Activated T-cell treated with anti-CD3 and anti-CD28 coated beads, Interleukin-2, amount 50 U/mL, for 24 hours (primary cell): ENCODE data around the gene HDAC4.

Experiments used
- DNase-seq: peaks from one replicate; pipeline ENCODE4 v3.0.0-alpha.2; 2020
- H3K27ac Mint-ChIP-seq: 2 replicates; pipeline ENCODE4 v1.8.0; 2020; ENCODE audit warnings: mild to moderate bottlenecking, mixed read lengths
- H3K27me3 Mint-ChIP-seq: 2 replicates; pipeline ENCODE4 v1.8.0; 2020; ENCODE audit warnings: mixed read lengths
- H3K36me3 Mint-ChIP-seq: 2 replicates; pipeline ENCODE4 v1.8.0; 2020; ENCODE audit warnings: low read depth, mixed read lengths
- H3K4me1 Mint-ChIP-seq: 2 replicates; pipeline ENCODE4 v1.8.0; 2020; ENCODE audit warnings: low read depth, mixed read lengths
- H3K4me3 Mint-ChIP-seq: 2 replicates; pipeline ENCODE4 v1.8.0; 2020; ENCODE audit warnings: mild to moderate bottlenecking, moderate library complexity, mixed read lengths
- H3K9me3 Mint-ChIP-seq: 2 replicates; pipeline ENCODE4 v1.8.0; 2020; ENCODE audit warnings: mixed read lengths

Gene HDAC4

DNA sequence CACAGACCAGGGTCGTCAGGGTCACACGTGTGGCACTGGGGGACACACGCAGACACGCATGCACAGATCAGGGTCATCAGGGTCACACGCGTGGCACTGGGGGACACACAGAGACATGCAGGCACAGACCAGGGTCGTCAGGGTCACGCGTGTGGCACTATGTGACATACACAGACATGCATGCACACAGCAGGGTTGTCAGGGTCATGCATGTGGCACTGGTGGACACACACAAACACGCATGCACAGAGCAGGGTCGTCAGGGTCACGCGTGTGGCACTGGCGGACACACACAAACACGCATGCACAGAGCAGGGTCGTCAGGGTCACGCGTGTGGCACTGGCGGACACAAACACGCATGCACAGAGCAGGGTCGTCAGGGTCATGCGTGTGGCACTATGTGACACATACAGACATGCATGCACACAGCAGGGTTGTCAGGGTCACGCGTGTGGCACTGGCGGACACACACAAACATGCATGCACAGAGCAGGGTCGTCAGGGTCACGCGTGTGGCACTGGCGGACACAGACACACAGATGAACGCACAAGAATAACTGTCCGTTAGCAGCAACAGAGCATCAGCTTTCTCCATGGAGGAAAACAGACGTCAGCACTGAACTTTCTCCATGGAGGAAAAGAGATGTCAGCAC lies 34.9 kb downstream of the HDAC4 start:
- no peak overlapping the region for H3K27ac Mint-ChIP-seq

DNA sequence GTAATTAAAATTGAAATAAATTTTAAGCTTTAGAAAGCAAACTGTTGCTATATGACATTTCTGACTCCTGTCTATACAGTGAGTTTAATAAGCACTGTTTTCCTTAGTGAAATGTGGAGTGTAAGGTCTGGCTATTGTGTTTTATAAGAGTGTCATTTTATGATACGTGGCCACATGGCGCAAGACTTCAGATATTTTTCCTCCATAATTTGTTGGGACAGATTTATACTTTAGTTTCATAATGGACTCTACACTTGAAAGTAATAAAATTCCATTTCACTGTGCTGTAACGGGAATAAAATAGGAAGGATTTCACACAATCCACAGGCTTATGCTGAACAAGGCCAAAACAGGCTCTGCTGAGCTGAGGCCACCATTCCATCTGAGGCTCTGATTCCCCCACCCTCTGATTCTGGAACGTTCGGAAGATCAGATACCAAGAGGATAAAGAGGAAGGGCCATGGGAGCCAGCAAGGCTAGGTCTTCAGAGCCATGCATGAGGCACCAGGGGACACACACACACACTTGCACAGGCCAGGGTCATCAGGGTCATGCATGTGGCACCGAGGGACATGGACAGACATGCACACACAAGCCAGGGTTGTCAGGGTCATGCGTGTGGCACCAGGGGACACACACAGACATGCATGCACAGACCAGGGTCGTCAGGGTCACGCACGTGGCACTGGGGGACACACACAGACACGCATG lies 35.6 kb downstream of the HDAC4 start:
- Mint-ChIP-seq H3K4me1 (peaks cover 39% of the 10 kb centered on the region), H3K4me3 (no peak overlapping the region), H3K36me3 (peaks cover 11% of the 10 kb centered on the region), H3K27ac (no peak overlapping the region), H3K27me3 (no peaks in the 10 kb centered on the region), H3K9me3 (no peaks in the 10 kb centered on the region)
- peak; percentile 25 for DNase-seq

More for the DNA sequence above, 34.9 kb downstream of the HDAC4 start:
- Mint-ChIP-seq H3K4me3 (no peak overlapping the region), H3K36me3 (peaks cover 11% of the 10 kb centered on the region), H3K27me3 (no peaks in the 10 kb centered on the region), H3K9me3 (no peaks in the 10 kb centered on the region), H3K4me1 (peaks cover 37% of the 10 kb centered on the region)
- peak; percentile 23 for DNase-seq

DNA sequence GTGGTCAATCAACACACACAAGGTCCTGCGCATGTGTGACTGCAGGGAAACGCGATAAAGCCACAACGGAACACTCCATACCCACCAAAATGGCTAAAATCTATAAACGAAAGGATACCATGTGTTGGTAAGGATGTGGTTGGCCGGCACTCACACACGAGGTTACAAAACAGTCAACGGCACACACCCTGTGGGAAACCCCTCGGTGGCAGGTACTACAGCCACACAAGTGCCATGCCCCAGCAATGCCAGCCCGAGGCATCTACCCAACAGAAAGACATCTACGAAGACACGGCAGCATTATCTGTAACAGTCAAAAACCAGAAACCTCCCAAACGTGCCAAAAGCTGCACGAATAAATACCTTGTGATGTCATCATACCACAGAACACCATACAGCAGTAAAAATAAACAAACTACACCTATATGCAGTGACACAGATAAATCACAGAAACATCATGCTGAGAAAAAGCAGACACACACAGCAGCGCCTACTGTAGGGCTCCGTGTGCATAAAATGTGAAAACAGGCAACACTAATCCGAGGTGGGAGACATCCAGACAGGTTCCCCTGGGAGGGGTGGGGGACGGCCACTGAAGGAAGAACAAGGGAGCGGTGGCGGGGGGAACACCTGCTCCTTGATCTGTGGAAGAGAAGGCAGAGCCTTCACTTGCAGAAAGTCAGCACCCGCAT lies 36.7 kb downstream of the HDAC4 start:
- peak; percentile 34 for DNase-seq

DNA sequence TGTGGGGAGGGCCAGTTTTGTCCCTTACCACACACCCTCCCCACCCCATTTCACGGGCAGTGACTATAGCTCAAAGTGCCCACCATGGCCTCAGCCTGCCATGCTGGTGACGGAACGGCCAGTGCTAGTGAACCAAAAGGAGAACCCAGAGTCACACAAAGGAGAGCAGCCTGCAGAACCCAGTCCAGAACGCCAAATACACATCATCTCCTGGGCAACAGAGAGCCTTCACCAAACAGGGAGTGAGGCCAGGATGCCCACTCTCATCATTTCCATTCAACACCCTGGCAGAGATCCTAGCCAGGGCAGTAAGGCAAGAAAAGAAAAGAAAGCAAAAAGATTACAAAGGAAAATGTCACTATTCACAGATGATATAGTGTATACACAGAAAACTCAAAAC lies 38.3 kb downstream of the HDAC4 start:
- peaks cover 15% of the 10 kb centered on the region for H3K36me3 Mint-ChIP-seq
- no peak overlapping the region for H3K27ac Mint-ChIP-seq
- no peak for DNase-seq

More for the DNA sequence above, 36.7 kb downstream of the HDAC4 start:
- Mint-ChIP-seq H3K4me3 (no peak overlapping the region), H3K9me3 (no peaks in the 10 kb centered on the region), H3K36me3 (peaks cover 7% of the 10 kb centered on the region), H3K4me1 (peaks cover 40% of the 10 kb centered on the region), H3K27ac (peak overlapping the region; percentile 56), H3K27me3 (no peaks in the 10 kb centered on the region)

DNA sequence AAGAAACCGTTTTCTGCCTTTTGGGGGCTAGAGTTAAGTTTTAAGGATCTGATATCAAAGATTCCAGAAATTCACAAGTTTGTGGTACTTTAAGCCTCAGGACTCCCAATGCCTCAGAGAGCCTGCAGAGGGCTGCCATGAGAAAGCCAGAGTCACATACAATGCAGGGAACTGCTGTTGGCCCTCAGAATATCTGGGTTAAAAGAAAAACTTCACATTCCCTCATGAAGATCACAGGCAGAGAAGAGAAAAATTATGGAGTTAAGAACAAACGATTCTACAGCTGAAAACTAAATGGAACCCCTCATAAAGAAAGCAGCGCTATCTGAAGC lies 39.5 kb downstream of the HDAC4 start:
- Mint-ChIP-seq H3K27ac (no peak overlapping the region), H3K27me3 (no peaks in the 10 kb centered on the region), H3K36me3 (peaks cover 14% of the 10 kb centered on the region), H3K9me3 (no peaks in the 10 kb centered on the region), H3K4me1 (peaks cover 34% of the 10 kb centered on the region), H3K4me3 (no peak overlapping the region)
- DNase-seq: no peak

More for the DNA sequence above, 38.3 kb downstream of the HDAC4 start:
- Mint-ChIP-seq H3K27me3 (no peaks in the 10 kb centered on the region), H3K4me3 (no peak overlapping the region), H3K4me1 (peaks cover 36% of the 10 kb centered on the region), H3K9me3 (no peaks in the 10 kb centered on the region)

DNA sequence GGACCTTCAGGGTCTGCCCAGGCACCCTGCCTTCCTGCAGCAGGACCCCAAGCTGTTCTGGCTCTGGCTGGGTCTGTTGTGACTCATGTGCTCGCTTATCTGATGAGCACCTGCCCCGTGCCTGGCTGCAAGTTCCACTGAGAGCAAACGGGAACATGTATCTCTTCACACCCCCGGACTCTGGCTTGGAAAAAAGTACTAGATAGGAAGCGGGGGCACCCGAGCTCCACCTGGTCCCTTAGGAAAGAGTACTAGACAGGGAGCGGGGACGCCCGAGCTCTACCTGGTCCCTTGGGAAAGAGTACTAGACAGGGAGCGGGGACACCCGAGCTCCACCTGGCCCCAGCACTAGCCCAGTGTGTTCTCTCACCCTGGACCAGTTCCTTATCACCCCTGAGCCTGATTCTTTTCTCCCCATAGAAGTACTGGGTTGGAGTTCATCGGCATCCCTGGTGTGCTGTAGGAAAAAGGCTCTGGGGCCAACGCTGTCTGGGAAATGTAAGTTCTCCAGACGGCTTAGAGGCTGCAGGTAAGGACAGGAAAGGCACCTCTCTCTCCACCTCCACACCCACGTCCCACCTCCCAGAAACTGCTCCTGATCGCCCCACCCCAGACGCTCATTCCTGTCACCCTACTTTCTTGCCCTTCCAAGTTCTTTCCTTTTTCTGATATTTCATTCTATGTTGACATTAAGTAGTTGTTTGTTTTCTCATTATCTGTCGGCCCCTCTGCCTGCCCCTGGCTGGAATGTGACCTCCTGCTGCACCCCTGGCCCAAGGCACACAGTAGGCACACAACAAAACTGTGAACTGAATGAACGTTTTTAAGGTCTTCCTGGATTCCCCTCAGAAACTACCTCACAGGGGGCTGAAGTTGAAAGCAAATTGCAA lies 40.2 kb downstream of the HDAC4 start:
- H3K27ac Mint-ChIP-seq: no peak overlapping the region
- H3K4me3 Mint-ChIP-seq: no peak overlapping the region
- H3K36me3 Mint-ChIP-seq: peaks cover 17% of the 10 kb centered on the region
- no peaks in the 10 kb centered on the region for H3K9me3 Mint-ChIP-seq
- DNase-seq: no peak
- no peaks in the 10 kb centered on the region for H3K27me3 Mint-ChIP-seq
- peaks cover 34% of the 10 kb centered on the region for H3K4me1 Mint-ChIP-seq

DNA sequence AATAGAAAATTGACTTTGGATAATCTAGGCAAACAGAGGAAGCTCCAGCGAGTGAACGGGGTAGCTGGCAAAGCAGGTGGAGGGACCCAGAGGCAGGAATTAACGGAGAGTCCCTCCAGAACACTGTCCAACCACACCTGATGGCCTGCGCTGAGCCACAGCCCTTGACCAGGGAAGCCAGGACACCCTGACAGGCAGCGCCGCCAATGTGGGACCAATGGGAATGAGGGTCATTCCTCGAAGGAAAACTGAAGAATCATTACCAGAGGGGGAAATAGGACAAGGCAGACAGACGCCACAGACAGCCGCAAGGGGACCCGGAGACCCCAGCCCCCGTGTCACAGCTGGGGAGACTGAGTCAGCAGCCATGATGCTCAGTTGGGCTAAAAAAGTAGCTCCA lies 40.8 kb downstream of the HDAC4 start:
- no peak for DNase-seq
- peaks cover 30% of the 10 kb centered on the region for H3K4me1 Mint-ChIP-seq
- no peaks in the 10 kb centered on the region for H3K27me3 Mint-ChIP-seq
- H3K36me3 Mint-ChIP-seq: peaks cover 23% of the 10 kb centered on the region
- peaks cover 4% of the 10 kb centered on the region for H3K9me3 Mint-ChIP-seq
- H3K4me3 Mint-ChIP-seq: no peak overlapping the region
- no peak overlapping the region for H3K27ac Mint-ChIP-seq

DNA sequence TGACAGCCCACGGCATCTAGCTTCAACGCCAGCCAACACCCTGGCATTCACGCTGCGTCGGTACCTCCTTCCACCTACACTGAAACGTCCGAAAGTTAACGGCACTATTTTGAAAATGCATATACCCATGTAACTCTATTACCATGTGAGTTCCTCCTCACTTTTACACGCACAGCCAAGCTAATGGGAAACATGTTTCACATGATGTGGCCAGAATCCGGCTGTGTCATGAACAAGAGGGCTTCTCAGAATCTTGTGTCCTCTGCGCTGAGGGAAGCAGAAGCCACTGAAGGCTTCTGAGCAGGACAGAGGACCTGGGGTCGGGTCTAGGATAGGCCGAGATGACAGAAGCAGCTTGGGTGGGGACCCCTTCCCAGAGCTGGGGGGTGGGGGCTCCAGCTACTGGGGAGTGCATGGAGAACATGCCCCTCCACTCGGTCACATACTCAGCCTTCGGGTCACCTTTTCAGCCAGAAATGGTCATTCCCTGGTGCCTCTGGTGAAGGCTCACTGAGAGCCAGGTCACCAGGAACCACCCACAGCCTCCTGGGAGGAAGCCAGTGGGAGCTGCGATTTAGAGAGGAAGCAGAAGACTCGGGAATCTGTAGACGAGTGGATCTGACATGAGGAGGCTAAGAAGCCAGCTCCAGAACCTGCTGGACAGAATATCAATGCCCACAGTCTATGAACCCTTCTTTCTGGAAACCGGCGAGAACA lies 41.5 kb downstream of the HDAC4 start:
- DNase-seq: no peak
- Mint-ChIP-seq H3K4me1 (peaks cover 26% of the 10 kb centered on the region), H3K4me3 (no peak overlapping the region), H3K36me3 (peaks cover 29% of the 10 kb centered on the region), H3K27me3 (no peaks in the 10 kb centered on the region), H3K9me3 (peaks cover 7% of the 10 kb centered on the region), H3K27ac (no peak overlapping the region)

DNA sequence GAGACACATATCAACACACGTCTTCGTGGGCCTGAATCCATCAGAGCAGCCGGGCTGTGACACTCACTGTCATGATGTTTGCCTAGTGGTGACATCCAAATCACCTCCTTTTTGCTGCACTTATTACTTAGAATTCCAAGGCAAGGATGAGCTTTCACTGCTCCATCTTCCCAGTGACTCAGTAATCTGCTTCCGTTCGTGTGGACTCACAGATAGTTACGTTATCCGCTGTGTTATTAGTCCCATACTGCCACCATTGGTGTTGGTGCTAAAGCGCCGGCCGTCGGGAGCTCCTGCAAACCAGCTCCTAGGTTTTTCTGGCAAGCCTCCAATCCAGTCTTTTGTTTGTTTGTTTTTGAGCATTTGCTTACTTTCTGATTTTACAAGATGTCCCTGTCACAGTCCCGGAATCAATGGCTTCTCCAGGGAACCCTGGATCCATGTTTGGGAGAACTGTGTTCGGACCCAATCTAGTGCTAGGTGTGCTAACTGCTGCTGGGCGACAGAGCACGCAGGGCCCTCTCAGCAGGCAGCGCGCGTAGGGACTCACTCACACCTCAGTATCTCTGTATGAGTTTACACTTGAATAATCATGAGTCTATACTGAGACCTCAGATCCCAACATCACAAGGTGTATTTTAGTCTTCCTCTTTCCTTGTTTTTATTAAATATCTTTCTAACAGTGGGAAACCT lies 42.6 kb downstream of the HDAC4 start:
- Mint-ChIP-seq H3K9me3 (peaks cover 7% of the 10 kb centered on the region), H3K27ac (no peak overlapping the region), H3K4me3 (no peak overlapping the region), H3K27me3 (no peaks in the 10 kb centered on the region), H3K4me1 (peaks cover 14% of the 10 kb centered on the region), H3K36me3 (peaks cover 34% of the 10 kb centered on the region)
- DNase-seq: no peak

GRCh38 chr2:239355724-239356123 lies 45.1 kb downstream of the HDAC4 start:
- no peak overlapping the region for H3K4me3 Mint-ChIP-seq
- DNase-seq: no peak
- H3K4me1 Mint-ChIP-seq: peaks cover 9% of the 10 kb centered on the region
- peaks cover 7% of the 10 kb centered on the region for H3K9me3 Mint-ChIP-seq
- no peaks in the 10 kb centered on the region for H3K27me3 Mint-ChIP-seq
- H3K36me3 Mint-ChIP-seq: peaks cover 54% of the 10 kb centered on the region
- H3K27ac Mint-ChIP-seq: no peak overlapping the region

DNA sequence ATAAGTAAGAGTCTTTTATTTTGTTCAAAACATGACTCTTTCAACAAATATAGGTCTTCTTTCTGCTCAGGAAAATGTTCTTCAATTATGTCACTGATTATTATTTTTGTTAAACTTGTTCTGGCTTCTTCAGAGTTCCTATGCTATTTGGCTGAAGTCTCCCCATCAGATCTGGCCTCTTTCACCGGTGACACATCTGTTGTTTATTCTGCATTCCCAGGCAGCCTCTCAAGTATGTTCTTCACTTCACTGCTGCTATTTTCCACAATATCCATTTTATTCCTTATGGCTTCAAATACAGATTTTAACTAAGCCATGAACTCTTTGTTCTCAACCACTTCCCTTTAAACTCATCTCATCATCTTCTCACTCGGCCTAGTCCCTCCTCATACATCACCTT lies 45.7 kb downstream of the HDAC4 start:
- H3K36me3 Mint-ChIP-seq: peaks cover 57% of the 10 kb centered on the region
- no peak overlapping the region for H3K4me3 Mint-ChIP-seq
- H3K27me3 Mint-ChIP-seq: no peaks in the 10 kb centered on the region

GRCh38 chr2:239354791-239355136 lies 46.1 kb downstream of the HDAC4 start:
- Mint-ChIP-seq H3K27me3 (no peaks in the 10 kb centered on the region), H3K27ac (no peak overlapping the region), H3K36me3 (peaks cover 59% of the 10 kb centered on the region)

More for the DNA sequence above, 45.7 kb downstream of the HDAC4 start:
- Mint-ChIP-seq H3K4me1 (peaks cover 9% of the 10 kb centered on the region), H3K27ac (no peak overlapping the region), H3K9me3 (peaks cover 7% of the 10 kb centered on the region)
- DNase-seq: no peak

DNA sequence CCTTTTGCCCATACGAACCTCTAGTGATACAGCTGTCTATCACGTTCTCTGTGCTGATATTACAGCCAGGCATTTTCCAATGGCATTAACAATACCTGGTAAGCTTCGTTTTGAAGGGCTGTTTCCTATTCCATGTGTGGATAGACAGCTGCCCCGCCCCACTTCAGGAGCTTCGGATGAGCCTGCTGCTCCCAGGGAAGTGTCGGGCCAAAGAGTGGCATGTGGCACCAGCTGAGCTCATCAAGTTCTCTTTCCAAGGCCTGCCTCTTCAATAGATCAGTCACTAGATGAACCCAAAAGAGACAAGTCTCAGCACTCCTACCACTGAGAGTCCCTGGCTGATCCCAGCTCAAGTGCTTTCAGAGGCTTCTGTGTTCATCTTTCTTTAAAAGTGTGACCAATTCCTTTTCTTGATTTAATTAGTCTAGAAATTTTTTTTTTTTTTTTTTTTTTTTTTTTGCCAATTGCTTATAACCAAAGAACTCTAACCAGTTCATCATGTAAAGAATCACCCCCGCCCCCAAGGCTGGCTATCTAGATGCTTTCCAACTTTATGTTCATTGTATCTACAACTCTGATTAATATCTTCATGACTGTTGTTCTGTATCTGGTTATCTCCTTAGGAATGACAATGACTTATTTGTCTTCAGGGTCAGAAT lies 46.6 kb downstream of the HDAC4 start:
- no peak for DNase-seq
- no peak overlapping the region for H3K4me3 Mint-ChIP-seq
- peaks cover 6% of the 10 kb centered on the region for H3K4me1 Mint-ChIP-seq
- H3K9me3 Mint-ChIP-seq: peaks cover 7% of the 10 kb centered on the region
- H3K27ac Mint-ChIP-seq: no peak overlapping the region
- peaks cover 64% of the 10 kb centered on the region for H3K36me3 Mint-ChIP-seq
- H3K27me3 Mint-ChIP-seq: no peaks in the 10 kb centered on the region

More at GRCh38 chr2:239354791-239355136, 46.1 kb downstream of the HDAC4 start:
- Mint-ChIP-seq H3K4me1 (peaks cover 8% of the 10 kb centered on the region), H3K4me3 (no peak overlapping the region), H3K9me3 (peaks cover 7% of the 10 kb centered on the region)
- no peak for DNase-seq
